WI38 (cell line): ENCODE measurements around the gene CTIF.

Experiments
- H3K4me3 ChIP-seq: 2 replicates; pipeline ENCODE4 v1.5.1; 2011; ENCODE audit warnings: low read depth, mild to moderate bottlenecking, control low read depth, low read length
- CTCF ChIP-seq: IDR thresholded peaks from 2 replicates; pipeline ENCODE4 v1.5.1; 2012; ENCODE audit warnings: low read depth, mild to moderate bottlenecking, control low read depth, low read length

CTIF gene

GRCh38 chr18:48533340-48534070 lies 5.3 kb upstream of the CTIF start:
- no peak for TF ChIP-seq CTCF
- H3K4me3 ChIP-seq, result no peak overlapping the region

DNA sequence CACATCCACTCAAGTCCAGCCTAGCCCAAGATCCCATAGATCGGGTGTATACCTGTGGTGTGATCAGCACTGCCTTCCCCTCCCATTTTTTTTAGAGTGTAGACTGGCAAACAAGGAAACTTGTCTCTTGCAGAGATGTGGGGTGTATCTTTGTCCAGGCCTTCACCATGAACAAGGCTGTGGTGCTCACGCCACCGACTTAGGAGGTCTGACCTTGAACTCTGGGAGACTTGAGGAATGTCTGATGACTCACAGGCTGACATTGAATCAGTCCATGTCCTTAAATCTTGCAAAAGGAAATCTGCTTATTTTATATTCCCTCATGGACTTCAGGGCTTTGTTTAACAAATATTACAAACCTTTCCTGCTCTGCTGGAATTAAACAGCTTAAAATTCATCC lies 4.5 kb upstream of the CTIF start:
- TF ChIP-seq CTCF, result no peak

GRCh38 chr18:48535956-48536355 lies 2.9 kb upstream of the CTIF start:
- no peak for TF ChIP-seq CTCF
- H3K4me3 ChIP-seq, result no peak overlapping the region

More for the DNA sequence above, 4.5 kb upstream of the CTIF start:
- H3K4me3 ChIP-seq, result no peak overlapping the region

GRCh38 chr18:48536516-48536915 lies 2.3 kb upstream of the CTIF start:
- H3K4me3 ChIP-seq, result no peak overlapping the region
- TF ChIP-seq CTCF, result no peak

- H3K4me3 ChIP-seq, result peak overlapping the region; percentile 91
- no peak for TF ChIP-seq CTCF
These were observed 797 bp downstream of the CTIF start for GRCh38 chr18:48539406-48540250.

GRCh38 chr18:48540251-48541025 lies 1.6 kb downstream of the CTIF start:
- H3K4me3 ChIP-seq, result peak overlapping the region; percentile 91

More at GRCh38 chr18:48540251-48541025, 1.6 kb downstream of the CTIF start:
- TF ChIP-seq CTCF, result peak; percentile 18; the same call in 1 of the 2 replicates
